Activated T-cell treated with anti-CD3 and anti-CD28 coated beads for 4 hours (primary cell): ENCODE measurements around the gene BCLAF1.
"Not testable (repeated sequence)": the region's sequence is repeated elsewhere in the genome, so short reads cannot be mapped to it uniquely, and the experiment has no call there.

Source experiments
- DNase-seq: peaks from one replicate; pipeline ENCODE4 v3.0.0-alpha.2; 2020

BCLAF1 gene

GRCh38 chr6:136308469-136308868 is 18.8 kb upstream of the BCLAF1 start:
- DNase-seq: not testable (repeated sequence)

- DNase-seq: no peak
Observed at GRCh38 chr6:136307351-136307750, 17.7 kb upstream of the BCLAF1 start.

- no peak for DNase-seq
Observed at GRCh38 chr6:136306466-136306865, 16.8 kb upstream of the BCLAF1 start.

- DNase-seq: no peak
Observed at GRCh38 chr6:136304410-136304809, 14.8 kb upstream of the BCLAF1 start.

GRCh38 chr6:136303516-136303915 is 13.9 kb upstream of the BCLAF1 start:
- DNase-seq: no peak

- DNase-seq: no peak
Observed at GRCh38 chr6:136294621-136295020, 5.0 kb upstream of the BCLAF1 start.

- peak; percentile 56 for DNase-seq
Observed at GRCh38 chr6:136290410-136291010, 864 bp upstream of the BCLAF1 start.

GRCh38 chr6:136289327-136289578 is 393 bp downstream of the BCLAF1 start:
- peak; percentile 87 for DNase-seq

GRCh38 chr6:136288566-136289326 is 900 bp downstream of the BCLAF1 start:
- DNase-seq: peak; percentile 68

GRCh38 chr6:136284909-136285308 is 4.7 kb downstream of the BCLAF1 start:
- DNase-seq: no peak

- no peak for DNase-seq
Observed at GRCh38 chr6:136282906-136283305, 6.7 kb downstream of the BCLAF1 start.

GRCh38 chr6:136280032-136280609 is 9.5 kb downstream of the BCLAF1 start:
- no peak for DNase-seq

GRCh38 chr6:136274062-136274461 is 15.6 kb downstream of the BCLAF1 start:
- no peak for DNase-seq

- no peak for DNase-seq
Observed at GRCh38 chr6:136265101-136265500, 24.5 kb downstream of the BCLAF1 start.

GRCh38 chr6:136262940-136263339 is 26.7 kb downstream of the BCLAF1 start:
- no peak for DNase-seq

- no peak for DNase-seq
Observed at GRCh38 chr6:136254851-136255466, 34.7 kb downstream of the BCLAF1 start.

- DNase-seq: no peak
Observed at GRCh38 chr6:136253734-136254133, 35.9 kb downstream of the BCLAF1 start.

- DNase-seq: no peak
Observed at GRCh38 chr6:136252441-136252840, 37.2 kb downstream of the BCLAF1 start.

- no peak for DNase-seq
Observed at GRCh38 chr6:136251394-136251793, 38.3 kb downstream of the BCLAF1 start.

GRCh38 chr6:136250686-136251008 is 39.0 kb downstream of the BCLAF1 start:
- DNase-seq: no peak

GRCh38 chr6:136249811-136250685 is 39.6 kb downstream of the BCLAF1 start, which contains the start of gene MTFR2:
MTFR2 (minus strand) TSS chr6:136250311; CDS start chr6:136249099, 1,212 bp downstream.
- peak; percentile 85 for DNase-seq

- DNase-seq: no peak
Observed at GRCh38 chr6:136249336-136249735, 40.3 kb downstream of the BCLAF1 start.

- DNase-seq: no peak
Observed at GRCh38 chr6:136244061-136244616, 45.5 kb downstream of the BCLAF1 start.
